HG02973 (cell line): Measurements from ENCODE around the gene GARIN3.
"Not testable (repeated sequence)": the region's sequence is repeated elsewhere in the genome, so short reads cannot be mapped to it uniquely, and the experiment has no call there.

Source experiments
- ATAC-seq: cut with Tn5 transposase; IDR thresholded peaks from one replicate; pipeline ENCODE4 v1.9.1; 2021; ENCODE audit warnings: moderate library complexity; ENCODE audit not compliant: unreplicated experiment

GARIN3 gene

GRCh38 chr5:157186309-157187045 is 20.4 kb upstream of the GARIN3 start:
- ATAC-seq, result no peak

- ATAC-seq, result not testable (repeated sequence)
These were observed 19.1 kb upstream of the GARIN3 start for GRCh38 chr5:157185122-157185521.

GRCh38 chr5:157184117-157184670 is 18.1 kb upstream of the GARIN3 start:
- no peak for ATAC-seq

- ATAC-seq, result no peak
These were observed 16.2 kb upstream of the GARIN3 start for GRCh38 chr5:157182143-157182757.

- ATAC-seq, result no peak
These were observed 14.6 kb upstream of the GARIN3 start, which contains the start of gene ITK for GRCh38 chr5:157180374-157181264. Gene ITK (plus strand): TSS chr5:157180840. CDS start chr5:157180978, 138 bp downstream.

- ATAC-seq, result no peak
These were observed 12.9 kb upstream of the GARIN3 start for GRCh38 chr5:157178966-157179365.

GRCh38 chr5:157177953-157178352 is 11.9 kb upstream of the GARIN3 start:
- no peak for ATAC-seq

- no peak for ATAC-seq
These were observed 9.1 kb upstream of the GARIN3 start for GRCh38 chr5:157175071-157175612.

- peak; percentile 98 for ATAC-seq
These were observed 6.3 kb upstream of the GARIN3 start for GRCh38 chr5:157172403-157172802.

GRCh38 chr5:157168286-157168685 is 2.2 kb upstream of the GARIN3 start:
- ATAC-seq, result no peak

GRCh38 chr5:157167214-157167621 is 1.2 kb upstream of the GARIN3 start:
- no peak for ATAC-seq

- ATAC-seq, result no peak
These were observed 396 bp downstream of the GARIN3 start for GRCh38 chr5:157165668-157166067.

GRCh38 chr5:157165261-157165660 is 803 bp downstream of the GARIN3 start:
- no peak for ATAC-seq

- ATAC-seq, result no peak
These were observed 1.5 kb downstream of the GARIN3 start for GRCh38 chr5:157164521-157164920.

GRCh38 chr5:157162919-157163510 is 3.0 kb downstream of the GARIN3 start:
- ATAC-seq, result no peak

GRCh38 chr5:157161996-157162395 is 4.1 kb downstream of the GARIN3 start:
- ATAC-seq, result no peak

GRCh38 chr5:157160001-157160400 is 6.1 kb downstream of the GARIN3 start:
- no peak for ATAC-seq

GRCh38 chr5:157159209-157159751 is 6.8 kb downstream of the GARIN3 start:
- ATAC-seq, result no peak

GRCh38 chr5:157157293-157157891 is 8.7 kb downstream of the GARIN3 start:
- no peak for ATAC-seq

- ATAC-seq, result no peak
These were observed 10.8 kb downstream of the GARIN3 start for GRCh38 chr5:157155297-157155696.
